Nephron (organoid): ENCODE data around the gene COL8A2.
"Not testable (repeated sequence)": the region's sequence is repeated elsewhere in the genome, so short reads cannot be mapped to it uniquely, and the experiment has no call there.

Source experiments
- H3K27ac Mint-ChIP-seq, 3 experiments: 2 replicates each; pipeline ENCODE4 v1.8.0; 2020; ENCODE audit warnings: mixed read lengths in 3 of 3, mild to moderate bottlenecking in 2 of 3, moderate library complexity in 1 of 3
- H3K27me3 Mint-ChIP-seq: 2 replicates; pipeline ENCODE4 v1.8.0; 2021; ENCODE audit warnings: low read depth, mild to moderate bottlenecking, moderate library complexity, mixed read lengths
- H3K36me3 Mint-ChIP-seq: 2 replicates; pipeline ENCODE4 v1.8.0; 2020; ENCODE audit warnings: low read depth, mixed read lengths
- H3K4me1 Mint-ChIP-seq: 2 replicates; pipeline ENCODE4 v1.8.0; 2020; ENCODE audit warnings: mixed read lengths
- H3K4me3 Mint-ChIP-seq, 3 experiments: 2 replicates each; pipeline ENCODE4 v1.8.0; 2020; ENCODE audit warnings: mild to moderate bottlenecking in 3 of 3, mixed read lengths in 3 of 3, moderate library complexity in 2 of 3
- H3K9me3 Mint-ChIP-seq: 2 replicates; pipeline ENCODE4 v1.8.0; 2020; ENCODE audit warnings: mixed read lengths
- CTCF ChIP-seq, 3 experiments: fragments of 200-600 bp; sonication (generic); IDR thresholded peaks; one replicate each; pipeline ENCODE4 v1.5.0; 2021; ENCODE audit warnings: antibody characterized with exemption in 3 of 3; ENCODE audit not compliant: unreplicated experiment in 3 of 3

COL8A2 gene

DNA sequence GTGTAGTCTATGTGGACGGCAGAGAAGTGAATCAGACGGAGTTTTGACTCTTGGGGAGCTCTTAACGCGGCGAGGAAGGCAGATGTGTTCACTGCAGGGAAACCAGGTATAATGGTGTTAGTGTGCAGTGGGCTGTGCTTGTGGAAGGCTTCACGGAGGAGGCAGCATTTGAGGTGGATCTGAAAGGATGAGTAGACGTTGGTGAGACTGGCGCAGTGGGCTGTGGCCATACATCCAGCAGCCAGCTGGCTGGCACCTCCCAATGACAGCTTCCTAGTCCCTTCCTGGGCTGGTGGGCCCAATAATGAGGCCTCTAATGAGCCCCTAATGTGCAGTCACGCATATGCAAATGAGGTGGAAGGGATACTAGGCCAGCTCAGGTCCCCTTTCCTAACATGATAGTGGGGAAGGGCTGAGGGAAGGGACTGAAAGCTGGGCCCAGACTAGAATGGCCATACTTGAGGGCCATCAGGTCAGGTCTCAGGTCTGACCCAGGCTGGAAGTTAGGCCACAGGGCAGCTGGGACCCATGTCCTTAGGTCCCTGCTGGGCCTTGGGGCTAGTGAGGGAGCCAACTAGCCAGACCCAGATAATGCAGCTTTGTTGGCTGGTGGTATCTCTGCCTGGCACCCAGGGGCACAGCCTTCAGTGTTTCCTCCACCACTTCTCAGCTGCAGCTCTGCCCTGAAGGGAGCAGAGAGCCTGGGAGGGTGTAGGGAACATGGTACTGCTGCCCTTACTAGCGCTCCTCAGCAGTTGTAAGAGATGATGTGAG lies 34.8 kb upstream of the COL8A2 start:
- Mint-ChIP-seq H3K27me3 (no peaks in the 10 kb centered on the region), H3K4me1 (peaks cover 56% of the 10 kb centered on the region), H3K36me3 (peaks cover 17% of the 10 kb centered on the region), H3K4me3 (peak overlapping the region; percentile 59 to 79 (median 64)), H3K27ac (peak overlapping the region; percentile 54 to 88 (median 75)), H3K9me3 (no peaks in the 10 kb centered on the region)
- TF ChIP-seq CTCF (IDR thresholded peaks at IDR 0.05; ENCODE audit: unreplicated experiment in 3 of 3): no peak

- not testable (repeated sequence) for H3K9me3 Mint-ChIP-seq, H3K27me3 Mint-ChIP-seq, H3K36me3 Mint-ChIP-seq
- Mint-ChIP-seq H3K4me1 (peaks cover 63% of the 10 kb centered on the region), H3K4me3 (peak overlapping the region; percentile 91 to 94 (median 93)), H3K27ac (peak overlapping the region; percentile 93 to 98 (median 98))
Observed at GRCh38 chr1:36158827-36159252, 33.8 kb upstream of the COL8A2 start.

- H3K27ac Mint-ChIP-seq: peak overlapping the region; percentile 93 to 98 (median 98)
- no peak for TF ChIP-seq CTCF (IDR thresholded peaks at IDR 0.05; ENCODE audit: unreplicated experiment in 3 of 3)
- H3K4me3 Mint-ChIP-seq: peak overlapping the region; percentile 91 to 94 (median 93)
- no peaks in the 10 kb centered on the region for H3K27me3 Mint-ChIP-seq
- H3K36me3 Mint-ChIP-seq: peaks cover 10% of the 10 kb centered on the region
- no peaks in the 10 kb centered on the region for H3K9me3 Mint-ChIP-seq
- H3K4me1 Mint-ChIP-seq: peaks cover 67% of the 10 kb centered on the region
Observed at GRCh38 chr1:36157973-36158826, 33.2 kb upstream of the COL8A2 start.

- Mint-ChIP-seq H3K4me1 (peaks cover 64% of the 10 kb centered on the region), H3K4me3 (peak overlapping the region; percentile 91 to 94 (median 93)), H3K27ac (peak overlapping the region; percentile 93 to 98 (median 98)), H3K9me3 (no peaks in the 10 kb centered on the region), H3K27me3 (peaks cover 3% of the 10 kb centered on the region), H3K36me3 (peaks cover 10% of the 10 kb centered on the region)
- TF ChIP-seq CTCF (IDR thresholded peaks at IDR 0.05; ENCODE audit: unreplicated experiment in 3 of 3): no peak
Observed at GRCh38 chr1:36157115-36157903, 32.3 kb upstream of the COL8A2 start.

GRCh38 chr1:36156329-36157114 lies 31.5 kb upstream of the COL8A2 start:
- Mint-ChIP-seq H3K9me3 (no peaks in the 10 kb centered on the region), H3K27me3 (peaks cover 3% of the 10 kb centered on the region), H3K4me3 (peak overlapping the region; percentile 91 to 94 (median 93)), H3K36me3 (peaks cover 10% of the 10 kb centered on the region), H3K4me1 (peaks cover 62% of the 10 kb centered on the region), H3K27ac (peak overlapping the region; percentile 93 to 98 (median 98))
- no peak for TF ChIP-seq CTCF (IDR thresholded peaks at IDR 0.05; ENCODE audit: unreplicated experiment in 3 of 3)
